ENCODE data around the gene JCHAIN.

The JCHAIN gene

GRCh38 chr4:70608324-70608723 is 58.0 kb downstream of the JCHAIN start:
- H3K27ac ChIP-seq (ENCODE audit: low read depth, low read length, poor library complexity, severe bottlenecking): no peak overlapping the region
- H2AFZ ChIP-seq (ENCODE audit: low read length): no peak overlapping the region
- H3K36me3 ChIP-seq (ENCODE audit: insufficient read depth, low read length): no peaks in the 10 kb centered on the region
- H3K9ac ChIP-seq (ENCODE audit: low read length): no peak overlapping the region
- H3K4me3 ChIP-seq (ENCODE audit: low read depth, low read length, poor library complexity, severe bottlenecking): no peak overlapping the region
- H3K4me2 ChIP-seq (ENCODE audit: low read length): no peak overlapping the region
- peaks cover 8% of the 10 kb centered on the region for H3K4me1 ChIP-seq (ENCODE audit: insufficient read depth, low read length, severe bottlenecking)
- H4K20me1 ChIP-seq (ENCODE audit: insufficient read depth, low read length): no peaks in the 10 kb centered on the region
- no peaks in the 10 kb centered on the region for H3K9me3 ChIP-seq (ENCODE audit: low read length)
- H3K27me3 ChIP-seq (ENCODE audit: insufficient read depth, low read length): no peaks in the 10 kb centered on the region
- H3F3A ChIP-seq (ENCODE audit: insufficient read depth, low read length): no peaks in the 10 kb centered on the region
- H3K79me2 ChIP-seq (ENCODE audit: insufficient read depth, low read length): no peaks in the 10 kb centered on the region
- H3K9me2 ChIP-seq (ENCODE audit: low read depth, low read length): no peaks in the 10 kb centered on the region
- TF ChIP-seq EZH2 (IDR thresholded peaks at IDR 0.05; ENCODE audit: borderline replicate concordance, low read length) (no peak), CTCF (IDR thresholded peaks at IDR 0.05; ENCODE audit: low read length) (no peak)

- no peaks in the 10 kb centered on the region for H3K4me1 ChIP-seq (ENCODE audit: insufficient read depth, low read length, severe bottlenecking)
- no peak overlapping the region for H3K9ac ChIP-seq (ENCODE audit: low read length)
- H3K79me2 ChIP-seq (ENCODE audit: insufficient read depth, low read length): no peaks in the 10 kb centered on the region
- H3K9me2 ChIP-seq (ENCODE audit: low read depth, low read length): no peaks in the 10 kb centered on the region
- H3K4me3 ChIP-seq (ENCODE audit: low read depth, low read length, poor library complexity, severe bottlenecking): no peak overlapping the region
- no peaks in the 10 kb centered on the region for H3K9me3 ChIP-seq (ENCODE audit: low read length)
- TF ChIP-seq CTCF (IDR thresholded peaks at IDR 0.05; ENCODE audit: low read length): no peak
- TF ChIP-seq EZH2 (IDR thresholded peaks at IDR 0.05; ENCODE audit: borderline replicate concordance, low read length): no peak
- H3F3A ChIP-seq (ENCODE audit: insufficient read depth, low read length): no peaks in the 10 kb centered on the region
- no peaks in the 10 kb centered on the region for H3K36me3 ChIP-seq (ENCODE audit: insufficient read depth, low read length)
- H4K20me1 ChIP-seq (ENCODE audit: insufficient read depth, low read length): no peaks in the 10 kb centered on the region
- no peak overlapping the region for H3K4me2 ChIP-seq (ENCODE audit: low read length)
- H3K27me3 ChIP-seq (ENCODE audit: insufficient read depth, low read length): no peaks in the 10 kb centered on the region
- no peak overlapping the region for H2AFZ ChIP-seq (ENCODE audit: low read length)
- H3K27ac ChIP-seq (ENCODE audit: low read depth, low read length, poor library complexity, severe bottlenecking): no peak overlapping the region
Measured at GRCh38 chr4:70607334-70607853, 58.9 kb downstream of the JCHAIN start.

DNA sequence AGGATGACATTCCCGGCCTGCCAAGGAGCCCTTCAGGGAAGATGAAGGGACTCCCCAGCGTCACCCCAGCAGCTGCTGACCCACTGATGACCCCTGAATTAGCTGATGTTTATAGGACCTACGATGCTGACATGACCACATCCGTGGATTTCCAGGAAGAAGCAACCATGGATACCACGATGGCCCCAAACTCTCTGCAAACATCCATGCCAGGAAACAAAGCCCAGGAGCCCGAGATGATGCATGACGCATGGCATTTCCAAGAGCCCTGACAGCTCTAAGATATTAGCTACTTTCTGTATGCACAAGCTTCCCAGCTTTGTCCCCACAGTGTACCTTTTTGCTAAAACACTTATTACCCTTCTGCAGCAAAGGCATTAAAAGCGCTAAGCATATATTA is 59.8 kb downstream of the JCHAIN start:
- no peaks in the 10 kb centered on the region for H3K9me3 ChIP-seq (ENCODE audit: low read length)
- H3K9ac ChIP-seq (ENCODE audit: low read length): no peak overlapping the region
- H3F3A ChIP-seq (ENCODE audit: insufficient read depth, low read length): no peaks in the 10 kb centered on the region
- no peak overlapping the region for H2AFZ ChIP-seq (ENCODE audit: low read length)
- H3K4me1 ChIP-seq (ENCODE audit: insufficient read depth, low read length, severe bottlenecking): peaks cover 6% of the 10 kb centered on the region
- no peaks in the 10 kb centered on the region for H3K27me3 ChIP-seq (ENCODE audit: insufficient read depth, low read length)
- no peaks in the 10 kb centered on the region for H3K36me3 ChIP-seq (ENCODE audit: insufficient read depth, low read length)
- no peak overlapping the region for H3K27ac ChIP-seq (ENCODE audit: low read depth, low read length, poor library complexity, severe bottlenecking)
- no peaks in the 10 kb centered on the region for H3K9me2 ChIP-seq (ENCODE audit: low read depth, low read length)
- H4K20me1 ChIP-seq (ENCODE audit: insufficient read depth, low read length): no peaks in the 10 kb centered on the region
- no peak overlapping the region for H3K4me2 ChIP-seq (ENCODE audit: low read length)
- TF ChIP-seq EZH2 (IDR thresholded peaks at IDR 0.05; ENCODE audit: borderline replicate concordance, low read length) (no peak), CTCF (IDR thresholded peaks at IDR 0.05; ENCODE audit: low read length) (no peak)
- H3K4me3 ChIP-seq (ENCODE audit: low read depth, low read length, poor library complexity, severe bottlenecking): no peak overlapping the region
- no peaks in the 10 kb centered on the region for H3K79me2 ChIP-seq (ENCODE audit: insufficient read depth, low read length)

Data from OCI-LY1 (cell line).